Aorta (tissue), 5 donors: ENCODE data around the gene MECP2. TPM values are rescaled to one million over a fixed set of nuclear protein-coding genes. Genes with fewer than 3 reads are reported as not detected.

Experiments used
- ATAC-seq: fragments of 200-7000 bp; cut with Tn5 transposase; one replicate; pipeline ENCODE4 v1.9.1; 2022; ENCODE audit warnings: moderate library complexity; ENCODE audit not compliant: low FRiP score
- DNase-seq, 2 donors: peaks; one replicate each; pipeline ENCODE4 v3.0.0-alpha.2; 2020
- H3K27ac ChIP-seq, 2 donors: one replicate each; pipeline ENCODE4 v1.5.1; 2013; ENCODE audit warnings: low read length in 2 of 2, mild to moderate bottlenecking in 2 of 2, moderate library complexity in 2 of 2, control low read depth in 1 of 2, inconsistent platforms in 1 of 2, low read depth in 1 of 2
- H3K27me3 ChIP-seq, 2 donors: one replicate each; pipeline ENCODE4 v1.6.1; 2013; ENCODE audit warnings: control low read depth in 1 of 2, low read length in 1 of 2, mild to moderate bottlenecking in 1 of 2, moderate library complexity in 1 of 2; ENCODE audit not compliant: insufficient read depth in 2 of 2, control insufficient read depth in 1 of 2
- H3K36me3 ChIP-seq, 2 donors: one replicate each; pipeline ENCODE4 v1.6.1; 2013; ENCODE audit warnings: control low read depth in 1 of 2, low read length in 1 of 2, mild to moderate bottlenecking in 1 of 2; ENCODE audit not compliant: insufficient read depth in 2 of 2, control insufficient read depth in 1 of 2
- H3K4me1 ChIP-seq, 2 donors: one replicate each; pipeline ENCODE4 v1.6.1; 2013; ENCODE audit warnings: low read length in 2 of 2, control low read depth in 1 of 2, mild to moderate bottlenecking in 1 of 2, moderate library complexity in 1 of 2; ENCODE audit not compliant: insufficient read depth in 2 of 2, control insufficient read depth in 1 of 2
- H3K4me3 ChIP-seq, 2 donors: one replicate each; pipeline ENCODE4 v1.5.1; 2013; ENCODE audit warnings: low read length in 2 of 2, control low read depth in 1 of 2, mild to moderate bottlenecking in 1 of 2
- H3K9me3 ChIP-seq: one replicate; pipeline ENCODE4 v1.6.1; 2013; ENCODE audit warnings: mild to moderate bottlenecking, low read length; ENCODE audit not compliant: control insufficient read depth
- WGBS, 2 donors: extraction: QIAGEN DNeasy Blood & Tissue Kit; methylation state at CpG; one replicate each; pipeline ENCODE4 v1.1.7; 2013; 5-methylcytosine and 5-hydroxymethylcytosine counted together
- intact Hi-C, 2 donors: fragments of 100-400 bp; cut with DNase I; formaldehyde crosslinking; loops; one replicate each; pipeline versions ENCODE4 v1.14.2 to v1.15.0; 2022
- polyA plus RNA-seq, 2 donors: library from polyadenylated mRNA; stranded (reverse); fragments of 200-250 nt; gene quantifications; one replicate each; pipeline ENCODE4 v1.2.3, GENCODE V29; 2013
- total RNA-seq, 2 donors: library from RNA; stranded (reverse); fragmentation: NEBNext Ultra II Directional; extraction: Animal tissue kit (Norgen Biotek cat#: 25700); gene quantifications; one replicate each; pipeline ENCODE4 v1.2.1, GENCODE V29; 2021
- donor health status: healthy with polysubstance abuse.
- donor health status: Bipolar disorder and iron deficiency.
- donor health status: DM: no; HTN: no; CAD: no.
- donor health status: DM: no; HTN: no; CAD: no.
- donor health status: DM: yes; HTN: yes; CAD: no.

Gene MECP2
- total and polyA plus RNA-seq, 4 donors = 10.4 to 80.7 (median 49.2) TPM

DNA sequence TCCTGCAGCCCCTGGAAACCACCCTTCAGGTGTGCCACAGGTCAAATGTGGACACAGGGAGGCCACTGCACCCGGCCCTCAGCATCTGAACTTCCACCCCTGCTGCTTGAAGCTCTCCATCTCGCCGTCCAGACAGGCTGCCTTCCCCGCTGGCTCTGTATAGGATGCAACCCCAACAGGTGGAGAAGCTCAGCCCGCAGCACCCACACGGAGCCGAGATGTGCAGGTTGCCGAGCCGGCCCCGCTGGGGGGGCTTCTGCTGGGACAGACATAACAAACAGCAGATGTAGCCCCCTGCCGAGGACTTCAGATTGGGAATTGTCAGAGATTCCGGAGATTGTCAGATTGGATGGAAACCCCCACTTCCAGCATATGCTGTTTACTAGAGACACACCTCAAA lies 104.4 kb downstream of the MECP2 start:
- no peak for ATAC-seq
- WGBS, 2 donors = 83 to 87% methylated on average over 12 of the region's 12 CpGs
- intact Hi-C loops = no loop called here
- Histone ChIP-seq H3K4me1 (no peaks in the 10 kb centered on the region), H3K4me3 (no peak overlapping the region), H3K9me3 (no peaks in the 10 kb centered on the region), H3K27ac (no peak overlapping the region), H3K36me3 (no peaks in the 10 kb centered on the region), H3K27me3 (no peaks in the 10 kb centered on the region)
- no peak for DNase-seq

DNA sequence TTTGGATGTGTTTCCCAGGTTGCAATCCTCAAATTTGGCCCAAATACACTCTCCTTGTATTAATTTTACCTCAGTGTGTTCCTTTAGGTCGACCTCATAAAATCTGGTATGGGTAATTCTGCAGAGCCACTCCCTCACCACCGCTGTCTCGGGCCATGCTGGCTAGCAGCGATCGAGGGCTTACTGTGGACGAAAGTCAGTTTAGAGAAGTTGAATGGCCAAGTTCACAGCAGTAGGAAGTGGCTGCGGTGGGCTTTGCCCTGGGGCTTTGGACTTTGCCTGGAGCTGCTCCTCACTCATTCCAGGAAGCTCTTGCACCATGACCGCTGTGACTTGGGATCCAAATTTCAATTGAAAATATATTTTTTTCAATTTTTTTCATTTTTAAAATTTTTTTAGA lies 105.3 kb downstream of the MECP2 start:
- DNase-seq = no peak
- no peaks in the 10 kb centered on the region for H3K27me3 ChIP-seq
- 91 to 93% methylated on average over 8 of the region's 8 CpGs for WGBS, 2 donors
- H3K4me3 ChIP-seq = no peak overlapping the region
- H3K27ac ChIP-seq = no peak overlapping the region
- intact Hi-C loops = no loop called here
- no peak for ATAC-seq
- no peaks in the 10 kb centered on the region for H3K4me1 ChIP-seq
- no peaks in the 10 kb centered on the region for H3K9me3 ChIP-seq
- no peaks in the 10 kb centered on the region for H3K36me3 ChIP-seq

DNA sequence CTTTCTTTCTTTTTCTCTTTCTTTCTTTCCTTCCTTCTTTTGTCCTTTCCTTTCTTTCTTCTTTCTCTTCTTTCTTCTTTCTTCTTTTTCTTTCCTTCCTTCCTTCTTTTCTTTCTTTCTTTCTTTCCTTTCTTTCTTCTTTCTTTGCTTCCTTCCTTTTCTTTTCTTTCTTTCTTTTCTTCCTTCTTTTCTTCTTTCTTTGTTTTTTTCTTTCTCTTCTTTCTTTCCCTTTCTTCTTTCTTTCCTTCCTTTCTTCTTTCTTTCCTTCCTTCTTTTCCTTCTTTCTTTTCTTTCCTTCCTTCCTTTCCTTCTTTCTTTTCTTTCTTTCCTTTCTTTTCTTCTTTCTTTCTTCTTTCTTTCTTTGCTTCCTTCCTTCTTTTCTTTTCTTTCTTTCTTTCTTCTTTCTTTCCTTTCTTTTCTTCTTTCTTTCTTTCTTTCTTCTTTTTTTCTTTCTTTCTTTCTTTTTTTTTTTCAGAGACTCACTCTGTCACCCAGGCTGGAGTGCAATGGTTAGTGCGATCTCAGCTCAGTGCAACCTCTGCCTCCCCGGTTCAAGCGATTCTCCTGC lies 106.4 kb downstream of the MECP2 start:
- Histone ChIP-seq H3K4me3 (no peak overlapping the region), H3K36me3 (no peaks in the 10 kb centered on the region), H3K27me3 (no peaks in the 10 kb centered on the region), H3K9me3 (no peaks in the 10 kb centered on the region), H3K4me1 (no peaks in the 10 kb centered on the region), H3K27ac (no peak overlapping the region)
- intact Hi-C loops = no loop called here
- WGBS, 2 donors = 97% methylated on average over 3 of the region's 3 CpGs
- DNase-seq (no peak), ATAC-seq (no peak)

DNA sequence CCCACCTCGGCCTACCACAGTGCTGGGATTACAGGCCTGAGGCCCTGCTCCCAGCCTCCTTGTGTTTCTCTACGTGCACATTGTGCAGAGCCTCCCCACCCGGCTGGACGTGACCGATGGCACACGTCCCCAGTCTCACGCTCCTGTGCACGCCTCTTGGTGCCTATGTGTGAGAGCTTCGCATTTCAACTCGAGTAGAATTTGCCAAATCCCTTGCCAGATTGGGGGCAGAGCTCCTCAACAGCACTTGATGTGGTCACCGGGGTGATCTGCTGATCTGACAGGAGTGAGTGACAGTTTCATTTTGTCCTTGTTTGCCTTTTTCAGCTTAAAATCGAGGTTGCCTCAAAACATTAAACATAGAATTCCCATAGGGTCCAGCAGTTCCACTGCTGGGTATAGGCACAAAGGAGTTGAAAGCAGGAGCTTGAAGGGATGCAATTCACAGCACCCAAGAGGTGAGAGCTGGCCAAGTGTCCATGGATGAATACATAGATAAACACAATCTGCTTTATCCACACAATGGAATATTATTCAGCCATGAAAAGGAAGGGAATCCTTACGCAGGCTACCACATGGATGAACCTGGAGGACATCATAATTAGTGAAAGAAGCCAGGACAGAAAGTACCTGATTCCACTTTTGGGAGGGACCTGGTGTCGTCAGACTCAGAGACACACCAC lies 107.4 kb downstream of the MECP2 start:
- intact Hi-C loops = no loop called here
- no peak for DNase-seq
- no peak for ATAC-seq
- no peaks in the 10 kb centered on the region for H3K36me3 ChIP-seq
- no peaks in the 10 kb centered on the region for H3K27me3 ChIP-seq
- no peaks in the 10 kb centered on the region for H3K9me3 ChIP-seq
- 91 to 93% methylated on average over 14 of the region's 14 CpGs for WGBS, 2 donors
- no peak overlapping the region for H3K27ac ChIP-seq
- H3K4me1 ChIP-seq = no peaks in the 10 kb centered on the region
- H3K4me3 ChIP-seq = no peak overlapping the region

DNA sequence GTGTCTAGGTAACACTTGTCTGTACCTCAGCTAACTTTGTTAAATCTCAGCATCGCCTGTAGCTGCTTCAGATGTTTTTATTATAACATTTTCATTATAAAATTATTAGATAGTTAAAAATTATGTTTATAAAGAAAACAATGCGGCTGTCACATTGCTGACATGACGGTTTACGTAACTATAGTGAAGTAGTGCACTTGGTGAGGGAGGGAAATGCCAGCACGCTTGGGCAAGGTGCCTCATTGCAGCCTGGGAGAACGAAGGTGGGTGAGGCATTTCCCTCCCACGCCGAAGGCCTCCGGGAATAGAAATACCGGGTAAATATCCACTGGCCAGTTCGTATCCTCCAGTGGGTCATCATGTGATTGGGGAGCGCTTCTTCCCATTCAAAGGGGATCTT lies 109.0 kb downstream of the MECP2 start:
- DNase-seq (no peak), ATAC-seq (no peak)
- H3K9me3 ChIP-seq = no peaks in the 10 kb centered on the region
- H3K4me1 ChIP-seq = no peaks in the 10 kb centered on the region
- no peaks in the 10 kb centered on the region for H3K36me3 ChIP-seq
- H3K27ac ChIP-seq = no peak overlapping the region
- no peaks in the 10 kb centered on the region for H3K27me3 ChIP-seq
- 62 to 63% methylated on average over 12 of the region's 12 CpGs for WGBS, 2 donors
- intact Hi-C loops = no loop called here
- no peak overlapping the region for H3K4me3 ChIP-seq

DNA sequence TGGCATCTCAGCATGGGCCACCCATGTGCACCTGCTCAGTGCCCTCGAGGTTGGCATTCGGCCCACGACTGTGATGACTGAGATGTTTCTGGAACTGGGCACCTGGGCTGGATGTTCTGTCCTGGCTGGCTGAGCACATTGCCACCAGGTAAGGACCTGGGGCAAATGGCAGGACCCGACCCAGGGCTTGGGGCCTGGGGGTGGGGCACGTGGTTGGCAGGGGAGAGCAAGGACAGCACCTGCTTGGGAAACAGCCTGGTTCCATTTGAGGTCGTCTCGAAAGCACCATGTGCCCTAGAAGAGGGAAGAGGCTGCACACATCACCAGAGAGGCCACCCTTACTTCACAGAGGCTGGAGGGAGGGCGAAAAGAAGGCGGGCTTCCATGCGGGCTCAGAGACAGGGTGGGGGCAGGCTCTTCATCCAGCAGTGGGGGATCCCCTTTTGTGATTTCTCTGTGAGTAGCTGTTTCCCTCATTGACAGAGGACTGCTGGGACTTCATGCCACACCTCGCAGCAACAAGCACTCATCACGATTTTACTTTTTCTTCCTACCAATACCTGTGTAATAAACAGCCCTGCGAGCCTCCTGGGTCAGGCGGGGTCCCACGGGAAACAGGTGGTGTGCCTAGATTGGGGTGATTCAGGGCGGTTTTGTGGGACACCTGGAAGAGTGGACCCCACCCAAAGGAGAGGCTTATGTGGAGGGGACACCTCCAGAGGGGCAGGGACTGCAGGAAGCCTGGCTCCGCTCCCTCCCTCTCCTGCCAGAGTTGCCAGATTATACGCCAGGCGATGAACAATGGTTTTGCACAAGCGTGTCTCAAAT lies 113.0 kb downstream of the MECP2 start:
- WGBS, 2 donors = 85 to 89% methylated on average over 20 of the region's 20 CpGs
- H3K27ac ChIP-seq = no peak overlapping the region
- H3K9me3 ChIP-seq = no peaks in the 10 kb centered on the region
- no peaks in the 10 kb centered on the region for H3K36me3 ChIP-seq
- no peaks in the 10 kb centered on the region for H3K4me1 ChIP-seq
- H3K4me3 ChIP-seq = no peak overlapping the region
- no peak for DNase-seq
- no peak for ATAC-seq
- intact Hi-C loops = no loop called here
- no peaks in the 10 kb centered on the region for H3K27me3 ChIP-seq

DNA sequence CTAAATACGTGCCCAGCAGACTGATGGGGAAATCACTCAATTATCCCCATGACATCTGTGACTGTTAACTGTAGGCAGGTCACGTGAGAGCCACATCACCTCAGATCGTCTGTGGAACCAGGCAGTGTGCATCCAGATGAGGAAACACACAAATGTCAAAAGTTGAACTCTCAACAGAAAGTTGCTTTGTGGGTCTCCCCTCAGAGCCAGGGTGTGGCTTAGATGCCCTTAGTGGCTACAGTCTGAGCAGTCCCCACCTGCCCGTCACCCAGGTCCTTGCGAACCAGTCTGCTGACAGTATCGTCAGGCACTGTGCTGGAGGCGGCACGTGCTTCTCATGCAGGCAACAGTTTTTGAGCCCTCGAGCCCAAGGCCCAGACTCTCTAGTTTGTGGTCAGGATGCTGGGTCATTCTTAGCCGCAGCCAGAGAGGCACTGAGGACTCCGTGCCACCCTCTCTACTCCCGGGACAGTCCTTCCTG lies 114.2 kb downstream of the MECP2 start:
- no peaks in the 10 kb centered on the region for H3K27me3 ChIP-seq
- H3K36me3 ChIP-seq = no peaks in the 10 kb centered on the region
- WGBS, 2 donors = 88 to 92% methylated on average over 12 of the region's 12 CpGs
- DNase-seq (no peak), ATAC-seq (no peak)
- H3K4me1 ChIP-seq = no peaks in the 10 kb centered on the region
- intact Hi-C loops = no loop called here
- no peak overlapping the region for H3K4me3 ChIP-seq
- no peak overlapping the region for H3K27ac ChIP-seq
- no peaks in the 10 kb centered on the region for H3K9me3 ChIP-seq

DNA sequence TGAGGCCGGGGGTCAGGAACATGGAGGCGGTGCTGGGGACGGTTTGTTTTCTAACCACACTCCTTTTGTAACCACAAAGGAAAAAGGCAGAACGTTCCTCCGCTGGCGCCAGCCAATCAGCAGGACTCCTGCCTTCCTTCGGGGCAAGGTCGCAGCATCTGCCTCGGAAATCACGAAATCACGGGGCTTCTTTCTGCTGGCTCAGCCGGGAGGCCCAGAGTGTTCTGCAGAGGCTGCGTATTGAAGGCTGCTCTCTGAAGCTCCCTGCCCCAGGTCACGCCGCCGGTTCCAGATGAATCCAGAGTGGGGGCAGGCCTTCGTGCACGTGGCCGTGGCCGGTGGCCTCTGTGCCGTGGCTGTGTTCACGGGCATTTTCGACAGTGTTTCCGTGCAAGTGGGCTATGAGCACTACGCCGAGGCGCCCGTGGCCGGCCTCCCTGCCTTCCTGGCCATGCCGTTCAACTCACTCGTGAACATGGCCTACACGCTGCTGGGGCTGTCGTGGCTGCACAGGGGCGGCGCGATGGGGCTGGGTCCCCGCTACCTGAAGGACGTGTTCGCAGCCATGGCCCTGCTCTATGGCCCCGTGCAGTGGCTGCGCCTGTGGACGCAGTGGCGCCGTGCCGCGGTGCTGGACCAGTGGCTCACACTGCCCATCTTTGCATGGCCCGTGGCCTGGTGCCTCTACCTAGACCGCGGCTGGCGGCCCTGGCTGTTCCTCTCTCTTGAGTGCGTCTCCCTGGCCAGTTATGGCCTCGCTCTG lies 115.6 kb downstream of the MECP2 start:
- Histone ChIP-seq H3K36me3 (no peaks in the 10 kb centered on the region), H3K27ac (no peak overlapping the region), H3K4me3 (no peak overlapping the region), H3K9me3 (no peaks in the 10 kb centered on the region), H3K4me1 (no peaks in the 10 kb centered on the region), H3K27me3 (no peaks in the 10 kb centered on the region)
- intact Hi-C loops = no loop called here
- ATAC-seq (peak; percentile 5), DNase-seq (peak; percentile 76 to 82)
- WGBS, 2 donors = 92 to 94% methylated on average over 52 of the region's 52 CpGs
